ENCODE measurements around the gene RBM45. TPM values are rescaled to one million over a fixed set of nuclear protein-coding genes. Genes with fewer than 3 reads are reported as not detected.

RBM45 gene
- total RNA-seq, 1 experiment from 2014 or later: 10.5 TPM

- no peak for TF ChIP-seq EZH2phosphoT487 (IDR thresholded peaks at IDR 0.05; ENCODE audit: borderline replicate concordance, low read length)
- TF ChIP-seq CTCF (conservative IDR thresholded peaks at IDR 0.05; ENCODE audit: low read depth, low read length): no peak
- TF ChIP-seq EZH2 (IDR thresholded peaks at IDR 0.05; ENCODE audit: low read length, unreplicated experiment): no peak
- H3K4me2 ChIP-seq (ENCODE audit: low read length): no peak overlapping the region
- BruUV-seq (replicated peaks): no TSS peak
- DNase-seq (no peak), ATAC-seq (no peak)
- H3K79me2 ChIP-seq (ENCODE audit: low read length): no peaks in the 10 kb centered on the region
- H3K27ac ChIP-seq (ENCODE audit: low read length): no peak overlapping the region
- intact Hi-C loops (cut with micrococcal nuclease): loop anchor here (5.0 kb wide), 1 partner anchor 89 kb away; no protein-coding TSS in a partner anchor
- H4K20me1 ChIP-seq (ENCODE audit: low read length): no peaks in the 10 kb centered on the region
- H3K9ac ChIP-seq (ENCODE audit: low read length): no peak overlapping the region
- no peak overlapping the region for H3K4me3 ChIP-seq (ENCODE audit: low read length)
- CTCF ChIA-PET: no interaction called here
- H3F3A ChIP-seq (ENCODE audit: low read length, unreplicated experiment): no peaks in the 10 kb centered on the region
- no peaks in the 10 kb centered on the region for H3K36me3 ChIP-seq (ENCODE audit: low read depth, low read length)
- H3K4me1 ChIP-seq (ENCODE audit: insufficient read depth, low read length): peaks cover 27% of the 10 kb centered on the region
- H2AFZ ChIP-seq (ENCODE audit: low read length): no peak overlapping the region
- H3K9me3 ChIP-seq (ENCODE audit: low read length): no peaks in the 10 kb centered on the region
- H3K27me3 ChIP-seq (ENCODE audit: low read length): peaks cover 3% of the 10 kb centered on the region; the same call in 1 of the 2 replicates
- POLR2A ChIA-PET (ENCODE audit: unreplicated experiment): no interaction called here
- no peaks in the 10 kb centered on the region for H3K9me2 ChIP-seq (replicated peaks; ENCODE audit: low read length)
Observed at GRCh38 chr2:178070824-178071223, 41.4 kb upstream of the RBM45 start.

GRCh38 chr2:178072000-178072382 lies 40.2 kb upstream of the RBM45 start:
- no peak for DNase-seq
- ChIA-PET POLR2A (ENCODE audit: unreplicated experiment) (interaction anchor here (0.5 to 0.7 kb wide), 2 partner anchors 343 to 347 kb away, joined by 3 to 4 read pairs; no protein-coding TSS in a partner anchor), CTCF (no interaction called here)
- Histone ChIP-seq H3K4me2 (ENCODE audit: low read length) (peak overlapping the region; percentile 88), H3K36me3 (ENCODE audit: low read depth, low read length) (no peaks in the 10 kb centered on the region), H3K9me2 (replicated peaks; ENCODE audit: low read length) (no peaks in the 10 kb centered on the region), H3K9me3 (ENCODE audit: low read length) (no peaks in the 10 kb centered on the region), H3K27me3 (ENCODE audit: low read length) (peaks cover 3% of the 10 kb centered on the region; the same call in 1 of the 2 replicates), H3K27ac (ENCODE audit: low read length) (no peak overlapping the region), H3K9ac (ENCODE audit: low read length) (no peak overlapping the region), H4K20me1 (ENCODE audit: low read length) (no peaks in the 10 kb centered on the region), H3K79me2 (ENCODE audit: low read length) (no peaks in the 10 kb centered on the region), H2AFZ (ENCODE audit: low read length) (peak overlapping the region; percentile 94), H3F3A (ENCODE audit: low read length, unreplicated experiment) (no peaks in the 10 kb centered on the region), H3K4me1 (ENCODE audit: insufficient read depth, low read length) (peaks cover 27% of the 10 kb centered on the region), H3K4me3 (ENCODE audit: low read length) (peak overlapping the region; percentile 67)
- BruUV-seq (replicated peaks): no TSS peak
- intact Hi-C loops (cut with micrococcal nuclease): loop anchor here (5.0 kb wide), 1 partner anchor 90 kb away; no protein-coding TSS in a partner anchor
- no peak for TF ChIP-seq CTCF (conservative IDR thresholded peaks at IDR 0.05; ENCODE audit: low read depth, low read length)
- no peak for TF ChIP-seq EZH2phosphoT487 (IDR thresholded peaks at IDR 0.05; ENCODE audit: borderline replicate concordance, low read length)
- TF ChIP-seq EZH2 (IDR thresholded peaks at IDR 0.05; ENCODE audit: low read length, unreplicated experiment): no peak
- ATAC-seq: no peak
